Body of pancreas (tissue), 4 donors: ENCODE measurements around the gene PSME2.

Experiments
- CTCF ChIP-seq, 7 experiments: fragments of 450-650 bp in 4 of 7; fragments of 200-600 bp in 3 of 7; sonication (generic) in 3 of 7; IDR thresholded peaks; one replicate each; pipeline ENCODE4 v1.5.1; 2016 to 2019; ENCODE audit warnings: antibody characterized with exemption in 7 of 7
- POLR2A ChIP-seq, 3 donors: fragments of 450-650 bp; IDR thresholded peaks; one replicate each; pipeline ENCODE4 v1.6.1; 2016; ENCODE audit warnings: antibody characterized with exemption in 3 of 3, mild to moderate bottlenecking in 2 of 3

GRCh38 chr14:24159777-24160498 is 13.5 kb upstream of the PSME2 start:
- TF ChIP-seq CTCF (IDR thresholded peaks at IDR 0.05), result no peak
- TF ChIP-seq POLR2A (IDR thresholded peaks at IDR 0.05), result no peak
